Smooth muscle cell of the coronary artery (primary cell): ENCODE results near the gene KRT8. TPM values are rescaled to one million over a fixed set of nuclear protein-coding genes. Genes with fewer than 3 reads are reported as not detected.

Source experiments
- total RNA-seq: library from RNA; depleted of rRNA; stranded (reverse); fragments of >200 nt; gene quantifications from 2 replicates; pipeline ENCODE4 v1.2.3, GENCODE V29; 2014; ENCODE audit warnings: low replicate concordance

KRT8 gene
- 0.70 and 67.9 TPM in 2 replicates for total RNA-seq

GRCh38 chr12:52904509-52905300, at the start of gene KRT8:
Gene KRT8, minus strand, starts transcription at chr12:52905076. Its CDS starts 95 bp downstream, at chr12:52904981.

DNA sequence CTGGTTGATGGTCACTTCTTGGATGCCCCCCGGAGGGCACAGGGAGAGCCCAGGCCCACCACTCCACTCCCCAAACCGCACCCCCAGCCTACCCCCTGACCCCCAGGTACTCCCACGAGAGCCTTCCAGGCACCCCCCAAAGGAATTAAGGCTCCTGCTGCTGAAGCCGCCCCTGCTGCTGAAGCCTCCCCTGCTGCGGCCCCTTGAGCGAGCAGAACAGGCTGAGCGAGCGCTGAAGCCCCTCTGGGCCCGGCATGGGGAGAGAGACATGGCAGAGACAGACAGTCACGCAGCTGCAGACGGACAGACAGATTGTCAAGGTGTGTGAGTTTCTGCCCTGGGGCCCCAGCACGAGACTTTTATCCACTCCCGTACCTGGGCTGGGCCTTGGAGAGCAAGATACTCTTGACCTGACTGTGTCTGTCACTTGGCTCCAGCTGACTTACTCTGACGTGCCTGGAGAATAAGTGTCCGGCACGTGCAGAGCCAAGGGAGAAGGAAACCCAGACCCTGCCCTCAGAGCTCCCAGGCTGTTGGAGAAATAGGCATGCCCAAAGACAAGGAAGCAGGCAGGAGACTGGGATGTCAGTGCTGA, 56.1 kb downstream of the KRT8 start, which contains the start of gene KRT78:
KRT78 (minus strand) TSS at position 334 of the 595 bp plus-strand sequence; CDS start at position 270, 64 bp downstream.

Other genes starting within 250 kb of the KRT8 start
- not detected in 2 replicates for gene KRT1, start 224.7 kb downstream of the KRT8 start, total RNA-seq
- not detected in 2 replicates for gene KRT77, start 201.6 kb downstream of the KRT8 start, total RNA-seq
- not detected in 2 replicates for gene KRT76, start 127.7 kb downstream of the KRT8 start, total RNA-seq
- not detected in 2 replicates for gene KRT3, start 109.0 kb downstream of the KRT8 start, total RNA-seq
- gene KRT4, start 91.0 kb downstream of the KRT8 start, total RNA-seq, result not detected in 2 replicates
- gene KRT79, start 70.8 kb downstream of the KRT8 start, total RNA-seq, result not detected in 2 replicates
- not detected in 2 replicates for gene KRT78, start 56.1 kb downstream of the KRT8 start, total RNA-seq
- gene KRT18, start 44.0 kb upstream of the KRT8 start, total RNA-seq, result 6.7 and 426 TPM in 2 replicates
- gene EIF4B, start 101.4 kb upstream of the KRT8 start, total RNA-seq, result 1,379 and 2,365 TPM in 2 replicates
- 19.6 and 37.2 TPM in 2 replicates for gene TNS2, start 145.0 kb upstream of the KRT8 start, total RNA-seq
- gene SPRYD3, start 174.3 kb upstream of the KRT8 start, total RNA-seq, result 21.0 and 35.6 TPM in 2 replicates
- 364 and 722 TPM in 2 replicates for gene IGFBP6, start 192.6 kb upstream of the KRT8 start, total RNA-seq
- gene SOAT2, start 198.4 kb upstream of the KRT8 start, total RNA-seq, result not detected in 2 replicates